Chondrocyte (in vitro differentiated cells): ENCODE results near the gene CD74. TPM values are rescaled to one million over a fixed set of nuclear protein-coding genes. Genes with fewer than 3 reads are reported as not detected.

Experiments used
- DNase-seq: peaks from one replicate; pipeline ENCODE4 v3.0.0; 2021; ENCODE audit warnings: mixed read lengths, low spot score
- H3K27ac Mint-ChIP-seq: one replicate; pipeline ENCODE4 v1.8.0; 2021; ENCODE audit warnings: mild to moderate bottlenecking, moderate library complexity, mixed read lengths; ENCODE audit not compliant: unreplicated experiment
- H3K27me3 Mint-ChIP-seq: 2 replicates; pipeline ENCODE4 v1.8.0; 2021; ENCODE audit warnings: low read depth, mixed read lengths
- H3K36me3 Mint-ChIP-seq: 2 replicates; pipeline ENCODE4 v1.8.0; 2021; ENCODE audit warnings: low read depth, mixed read lengths
- H3K4me1 Mint-ChIP-seq: 2 replicates; pipeline ENCODE4 v1.8.0; 2021; ENCODE audit warnings: low read depth, mild to moderate bottlenecking, mixed read lengths
- H3K4me3 Mint-ChIP-seq: one replicate; pipeline ENCODE4 v1.8.0; 2021; ENCODE audit warnings: mild to moderate bottlenecking, moderate library complexity, mixed read lengths; ENCODE audit not compliant: unreplicated experiment
- H3K9me3 Mint-ChIP-seq: 2 replicates; pipeline ENCODE4 v1.8.0; 2021; ENCODE audit warnings: low read depth, mixed read lengths
- CTCF ChIP-seq: fragments of 200-600 bp; sonication (generic); IDR thresholded peaks from 2 replicates; pipeline ENCODE4 v1.5.0; 2021; ENCODE audit warnings: antibody characterized with exemption, mild to moderate bottlenecking, moderate library complexity
- total RNA-seq: library from RNA; stranded (reverse); gene quantifications from 3 replicates; pipeline ENCODE4 v1.2.1, GENCODE V29; 2021

Gene CD74
- total RNA-seq, 1 donor from 2014 or later, result not detected

GRCh38 chr5:150449517-150450339 is 37.0 kb upstream of the CD74 start, which contains the start of gene RPS14:
TSS of gene RPS14 (minus strand) at chr5:150449739. CDS start at chr5:150447733, 2,006 bp downstream.
- TF ChIP-seq CTCF, result peak; percentile 92

GRCh38 chr5:150448952-150449516 is 36.3 kb upstream of the CD74 start:
- Mint-ChIP-seq H3K9me3 (peaks cover 3% of the 10 kb centered on the region), H3K36me3 (peaks cover 32% of the 10 kb centered on the region), H3K27ac (peak overlapping the region; percentile 100)

More at GRCh38 chr5:150449517-150450339, 37.0 kb upstream of the CD74 start, which contains the start of gene RPS14:
- Mint-ChIP-seq H3K4me3 (peak within 1 kb of the TSS; percentile 96), H3K4me1 (peaks cover 26% of the 10 kb centered on the region), H3K9me3 (peaks cover 3% of the 10 kb centered on the region), H3K27me3 (no peaks in the 10 kb centered on the region), H3K36me3 (peaks cover 31% of the 10 kb centered on the region), H3K27ac (peak within 1 kb of the TSS; percentile 100)
- DNase-seq, result peak; percentile 97

GRCh38 chr5:150448334-150448733 is 35.6 kb upstream of the CD74 start:
- no peak for DNase-seq
- H3K36me3 Mint-ChIP-seq, result peaks cover 39% of the 10 kb centered on the region
- peaks cover 27% of the 10 kb centered on the region for H3K4me1 Mint-ChIP-seq
- H3K4me3 Mint-ChIP-seq, result peak overlapping the region; percentile 96
- H3K27ac Mint-ChIP-seq, result peak overlapping the region; percentile 100
- peaks cover 3% of the 10 kb centered on the region for H3K9me3 Mint-ChIP-seq
- H3K27me3 Mint-ChIP-seq, result no peaks in the 10 kb centered on the region
- TF ChIP-seq CTCF, result no peak

More at GRCh38 chr5:150448952-150449516, 36.3 kb upstream of the CD74 start:
- no peaks in the 10 kb centered on the region for H3K27me3 Mint-ChIP-seq
- no peak for TF ChIP-seq CTCF
- no peak for DNase-seq
- H3K4me3 Mint-ChIP-seq, result peak overlapping the region; percentile 96
- peaks cover 26% of the 10 kb centered on the region for H3K4me1 Mint-ChIP-seq

- no peak for TF ChIP-seq CTCF
- no peak for DNase-seq
- peaks cover 36% of the 10 kb centered on the region for H3K4me1 Mint-ChIP-seq
- H3K27me3 Mint-ChIP-seq, result no peaks in the 10 kb centered on the region
- peaks cover 41% of the 10 kb centered on the region for H3K36me3 Mint-ChIP-seq
- no peak overlapping the region for H3K4me3 Mint-ChIP-seq
- no peak overlapping the region for H3K27ac Mint-ChIP-seq
- H3K9me3 Mint-ChIP-seq, result peaks cover 3% of the 10 kb centered on the region
These were observed 34.5 kb upstream of the CD74 start for GRCh38 chr5:150447188-150447587.

GRCh38 chr5:150446583-150446982 is 33.9 kb upstream of the CD74 start:
- H3K4me3 Mint-ChIP-seq, result no peak overlapping the region
- peaks cover 41% of the 10 kb centered on the region for H3K36me3 Mint-ChIP-seq
- peaks cover 41% of the 10 kb centered on the region for H3K4me1 Mint-ChIP-seq
- no peak overlapping the region for H3K27ac Mint-ChIP-seq
- H3K9me3 Mint-ChIP-seq, result peaks cover 3% of the 10 kb centered on the region
- no peak for DNase-seq
- no peaks in the 10 kb centered on the region for H3K27me3 Mint-ChIP-seq
- TF ChIP-seq CTCF, result no peak
